H1 (cell line): ENCODE measurements around the gene LRRC43. TPM values are rescaled to one million over a fixed set of nuclear protein-coding genes. Genes with fewer than 3 reads are reported as not detected.

Experiments
- CTCF ChIA-PET: fragments of 300-600 bp; sonication (Branson Sonifier 250); formaldehyde crosslinking; loops from one replicate; lab custom pipeline; 2021; ENCODE audit not compliant: partially characterized antibody; lab: Charles Lee
- POLR2A ChIA-PET: fragments of 300-600 bp; sonication (Branson Sonifier 250); formaldehyde crosslinking; loops from one replicate; lab custom pipeline; 2021; ENCODE audit warnings: inconsistent platforms; ENCODE audit not compliant: partially characterized antibody; lab: Charles Lee
- DNase-seq, 2 experiments: peaks; one replicate each; pipeline versions ENCODE4 v3.0.0 to v3.0.0-alpha.2; 2010 to 2022; ENCODE audit warnings: low spot score in 2 of 2, low read depth in 1 of 2, mixed read lengths in 1 of 2
- FAIRE-seq: peaks from 2 replicates; lab custom pipeline; 2011; peaks lifted over from hg19 to GRCh38; lab: Jason Lieb, UNC
- H2AFZ ChIP-seq: 2 replicates; pipeline ENCODE4 v1.8.1; 2012; ENCODE audit warnings: low read length, inconsistent platforms
- H2AK5ac ChIP-seq: 2 replicates; pipeline ENCODE4 v1.6.1; 2013; ENCODE audit warnings: low read depth, low read length
- H2BK120ac ChIP-seq: replicated peaks from 2 replicates; pipeline ENCODE3; 2013; ENCODE audit warnings: low read depth, low read length, inconsistent platforms
- H2BK12ac ChIP-seq: 2 replicates; pipeline ENCODE4 v1.6.1; 2013; ENCODE audit warnings: low read depth, low read length
- H2BK15ac ChIP-seq: 2 replicates; pipeline ENCODE4 v1.6.1; 2013; ENCODE audit warnings: low read length
- H2BK20ac ChIP-seq: 2 replicates; pipeline ENCODE4 v1.6.1; 2013; ENCODE audit warnings: low read length
- H2BK5ac ChIP-seq: 2 replicates; pipeline ENCODE4 v1.6.1; 2013; ENCODE audit warnings: low read depth, low read length
- H3K14ac ChIP-seq: 2 replicates; pipeline ENCODE4 v1.6.1; 2013; ENCODE audit warnings: inconsistent platforms; ENCODE audit not compliant: insufficient read length
- H3K18ac ChIP-seq: 2 replicates; pipeline ENCODE4 v1.6.1; 2013; ENCODE audit warnings: low read length; ENCODE audit errors: extremely low read depth
- H3K23ac ChIP-seq: 2 replicates; pipeline ENCODE4 v1.6.1; 2013; ENCODE audit warnings: inconsistent platforms; ENCODE audit not compliant: insufficient read length
- H3K23me2 ChIP-seq: 2 replicates; pipeline ENCODE4 v1.6.1; 2013; ENCODE audit warnings: low read depth, low read length
- H3K27ac ChIP-seq: 2 replicates; pipeline ENCODE4 v1.6.1; 2011; ENCODE audit warnings: low read depth, low read length, inconsistent platforms
- H3K27me3 ChIP-seq, 4 experiments: replicated peaks in 1 of 4; 1 replicate in 1 of 4; 2 replicates in 3 of 4; pipeline versions ENCODE4 v1.6.1 to v1.8.1; 2011 to 2013; ENCODE audit warnings: low read length in 3 of 4, mild to moderate bottlenecking in 3 of 4, inconsistent platforms in 2 of 4, mixed read lengths in 2 of 4, moderate library complexity in 1 of 4; ENCODE audit not compliant: control insufficient read depth in 3 of 4, insufficient read depth in 3 of 4; ENCODE audit errors: extremely low read depth in 1 of 4
- H3K36me3 ChIP-seq, 4 experiments: 2 replicates each; pipeline versions ENCODE4 v1.6.1 to v1.8.1; 2011 to 2013; ENCODE audit warnings: mild to moderate bottlenecking in 4 of 4, low read length in 3 of 4, moderate library complexity in 2 of 4, control low read depth in 1 of 4, inconsistent platforms in 1 of 4; ENCODE audit not compliant: insufficient read depth in 4 of 4, control insufficient read depth in 2 of 4
- H3K4ac ChIP-seq: replicated peaks from 2 replicates; pipeline ENCODE3; 2013; ENCODE audit warnings: low read length, low read depth, mixed read lengths, inconsistent platforms; ENCODE audit not compliant: insufficient read length
- H3K4me1 ChIP-seq, 4 experiments: replicated peaks in 1 of 4; 1 replicate in 1 of 4; 2 replicates in 3 of 4; pipeline versions ENCODE4 v1.6.1 to v1.8.1; 2011 to 2013; ENCODE audit warnings: low read length in 3 of 4, inconsistent platforms in 2 of 4, mixed read lengths in 1 of 4; ENCODE audit not compliant: insufficient read depth in 4 of 4, control insufficient read depth in 3 of 4
- H3K4me2 ChIP-seq, 2 experiments: 2 replicates each; pipeline versions ENCODE4 v1.6.1 to v1.8.1; 2011 to 2013; ENCODE audit warnings: low read depth in 2 of 2, low read length in 2 of 2, control low read depth in 1 of 2, inconsistent platforms in 1 of 2, mild to moderate bottlenecking in 1 of 2; ENCODE audit not compliant: insufficient read depth in 1 of 2
- H3K4me3 ChIP-seq, 4 experiments: fragments of 200-600, 300-600 bp in 1 of 4; sonication (generic), shearing (Covaris generic), sonication (Bioruptor Twin) in 1 of 4; 2 replicates each; pipeline versions ENCODE4 v1.5.1 to v1.8.1; 2011 to 2016; ENCODE audit warnings: low read length in 4 of 4, low read depth in 3 of 4, control low read depth in 2 of 4, inconsistent platforms in 2 of 4, mild to moderate bottlenecking in 2 of 4, mixed read lengths in 1 of 4, moderate library complexity in 1 of 4; ENCODE audit not compliant: insufficient read depth in 2 of 4; ENCODE audit errors: extremely low read depth in 1 of 4
- H3K56ac ChIP-seq: replicated peaks from 2 replicates; pipeline ENCODE3; 2013; ENCODE audit warnings: low read depth, mild to moderate bottlenecking, mixed read lengths, low read length, inconsistent platforms; ENCODE audit not compliant: insufficient read length
- H3K79me1 ChIP-seq: 2 replicates; pipeline ENCODE4 v1.6.1; 2013; ENCODE audit warnings: low read depth, low read length, control low read depth
- H3K79me2 ChIP-seq, 2 experiments: 2 replicates each; pipeline versions ENCODE4 v1.6.1 to v1.8.1; 2012 to 2013; ENCODE audit warnings: low read length in 2 of 2, mild to moderate bottlenecking in 2 of 2, inconsistent platforms in 1 of 2; ENCODE audit not compliant: insufficient read depth in 2 of 2, control insufficient read depth in 1 of 2
- H3K9ac ChIP-seq, 4 experiments: replicated peaks in 1 of 4; 1 replicate in 1 of 4; 2 replicates in 3 of 4; pipeline versions ENCODE4 v1.6.1 to v1.8.1; 2011 to 2013; ENCODE audit warnings: low read depth in 3 of 4, low read length in 3 of 4, control low read depth in 2 of 4, mild to moderate bottlenecking in 2 of 4, moderate library complexity in 2 of 4, inconsistent platforms in 1 of 4; ENCODE audit errors: extremely low read depth in 1 of 4
- H3K9me3 ChIP-seq, 2 experiments: 2 replicates each; pipeline versions ENCODE4 v1.6.1 to v1.8.1; 2012 to 2013; ENCODE audit warnings: mild to moderate bottlenecking in 2 of 2, moderate library complexity in 2 of 2, control low read depth in 1 of 2, inconsistent platforms in 1 of 2, low read depth in 1 of 2, low read length in 1 of 2, mixed read lengths in 1 of 2; ENCODE audit not compliant: insufficient read depth in 2 of 2
- H4K20me1 ChIP-seq, 2 experiments: replicated peaks in 1 of 2; 2 replicates each; pipeline versions ENCODE3 to v1.8.1; 2011 to 2013; ENCODE audit warnings: inconsistent platforms in 2 of 2, low read length in 2 of 2, mild to moderate bottlenecking in 1 of 2; ENCODE audit not compliant: insufficient read depth in 2 of 2, control insufficient read depth in 1 of 2
- H4K5ac ChIP-seq: 2 replicates; pipeline ENCODE4 v1.6.1; 2013; ENCODE audit warnings: low read length, low read depth, mixed read lengths, inconsistent platforms; ENCODE audit not compliant: insufficient read length
- H4K8ac ChIP-seq: 2 replicates; pipeline ENCODE4 v1.8.0; 2013; ENCODE audit warnings: mild to moderate bottlenecking, moderate library complexity, low read length, inconsistent platforms; ENCODE audit not compliant: insufficient read depth; ENCODE audit errors: extremely low read depth
- H4K91ac ChIP-seq: replicated peaks from 2 replicates; pipeline ENCODE3; 2013; ENCODE audit warnings: low read length, mixed read lengths, inconsistent platforms; ENCODE audit not compliant: insufficient read length
- FOSL1 ChIP-seq: IDR thresholded peaks from 2 replicates; pipeline ENCODE4 v1.6.1; 2011; ENCODE audit warnings: mild to moderate bottlenecking, low read depth, low read length, moderate library complexity; ENCODE audit not compliant: insufficient read depth
- HDAC6 ChIP-seq: IDR thresholded peaks from one replicate; pipeline ENCODE4 v1.7.1; 2012; ENCODE audit warnings: low read depth, mild to moderate bottlenecking, inconsistent platforms, low read length, moderate library complexity
- KDM1A ChIP-seq: fragments of 200-600, 300-600 bp; sonication (generic); IDR thresholded peaks from 2 replicates; pipeline ENCODE4 v1.7.1; 2016; ENCODE audit warnings: mild to moderate bottlenecking, low read length, borderline replicate concordance
- PHF8 ChIP-seq: fragments of 200-600 bp; sonication (generic); conservative IDR thresholded peaks from 2 replicates; pipeline ENCODE4 v1.7.1; 2012; ENCODE audit warnings: low read depth, mild to moderate bottlenecking, inconsistent platforms, low read length, moderate library complexity
- POU5F1 ChIP-seq: IDR thresholded peaks from 2 replicates; pipeline ENCODE4 v1.6.1; 2011; ENCODE audit warnings: low read depth, mild to moderate bottlenecking, low read length, moderate library complexity
- SRF ChIP-seq: IDR thresholded peaks from 2 replicates; pipeline ENCODE4 v1.6.1; 2011; ENCODE audit warnings: mild to moderate bottlenecking, low read depth, low read length, moderate library complexity
- TEAD4 ChIP-seq: IDR thresholded peaks from 2 replicates; pipeline ENCODE4 v1.6.1; 2012; ENCODE audit warnings: low read depth, low read length, inconsistent platforms, mixed read lengths
- WGBS, 2 experiments: shearing (Covaris generic) in 1 of 2; methylation state at CpG; one replicate each; pipeline versions ENCODE4 v1.1.6 to v1.1.7; 2013 to 2015; ENCODE audit warnings: low lambda C conversion rate in 2 of 2, mixed read lengths in 2 of 2, inconsistent platforms in 1 of 2, low coverage in 1 of 2, missing lambda C conversion rate in 1 of 2; ENCODE audit not compliant: insufficient replicate concordance in 2 of 2, insufficient coverage in 1 of 2, insufficient read length in 1 of 2; ENCODE audit errors: extremely low coverage in 1 of 2, missing lambda C conversion rate in 1 of 2; 5-methylcytosine and 5-hydroxymethylcytosine counted together
- polyA plus RNA-seq, 7 experiments: library from polyadenylated mRNA; depleted of rRNA in 3 of 7; stranded (reverse) in 5 of 7; unstranded in 2 of 7; fragments of >200 nt in 5 of 7; fragments of 200-250 nt in 2 of 7; gene quantifications; 1 replicate in 5 of 7; 2 replicates in 1 of 7; 4 replicates in 1 of 7; pipeline versions ENCODE4 v1.2.1 to v1.2.3, GENCODE V29; 2011 to 2013; ENCODE audit warnings: missing spikeins in 2 of 7, mixed read lengths in 2 of 7
- total RNA-seq: library from RNA; stranded (reverse); fragmentation: NEBNext Ultra II Directional; extraction: Animal tissue kit (Norgen Biotek cat#: 25700); gene quantifications from 2 replicates; pipeline ENCODE4 v1.2.1, GENCODE V29; 2021

The LRRC43 gene
- total and polyA plus RNA-seq, 2 of the 8 experiments (the other 6 are each of a cell fraction or from before 2014, with no cell fraction given) = 0.35 to 0.44 TPM

- Histone ChIP-seq H2BK20ac (no peak within 1 kb of the TSS), H3K79me1 (no peaks in the 10 kb centered on the region), H2BK15ac (no peak within 1 kb of the TSS), H3K4ac (no peak within 1 kb of the TSS), H3K4me1 (no peaks in the 10 kb centered on the region), H4K91ac (no peak within 1 kb of the TSS), H4K8ac (peak within 1 kb of the TSS; percentile 66; the same call in 1 of the 2 replicates), H3K9me3 (no peaks in the 10 kb centered on the region), H3K27ac (no peak within 1 kb of the TSS), H4K20me1 (no peaks in the 10 kb centered on the region), H3K36me3 (no peaks in the 10 kb centered on the region), H2BK12ac (no peak within 1 kb of the TSS), H2AK5ac (no peak within 1 kb of the TSS), H3K9ac (no peak within 1 kb of the TSS), H3K23me2 (no peaks in the 10 kb centered on the region; the same call in 1 of the 2 replicates), H3K79me2 (no peaks in the 10 kb centered on the region), H3K18ac (no peak within 1 kb of the TSS), H2BK5ac (no peak within 1 kb of the TSS), H2BK120ac (no peak within 1 kb of the TSS), H4K5ac (no peak within 1 kb of the TSS), H3K4me2 (no peak within 1 kb of the TSS), H2AFZ (no peak within 1 kb of the TSS), H3K27me3 (peaks cover 0 to 3% (median 0%) of the 10 kb centered on the region in 4 experiments; a peak in 1 of 7 replicates), H3K4me3 (no peak within 1 kb of the TSS), H3K56ac (no peak within 1 kb of the TSS), H3K14ac (no peak within 1 kb of the TSS), H3K23ac (no peak within 1 kb of the TSS)
- 94% methylated on average over 17 of the region's 17 CpGs; no CpG with 5 or more reads in 1 of the 2 experiments for WGBS, 2 experiments
- POLR2A ChIA-PET = no interaction called here
- FAIRE-seq = no peak
- DNase-seq = no peak
- CTCF ChIA-PET = interaction anchor here (0.7 to 3.1 kb wide), 2 partner anchors 17 to 19 kb away, joined by 3 to 17 read pairs; no protein-coding TSS in a partner anchor
- TF ChIP-seq PHF8 = no peak
- no peak for TF ChIP-seq POU5F1
- no peak for TF ChIP-seq KDM1A
- no peak for TF ChIP-seq FOSL1
- TF ChIP-seq HDAC6 = no peak
- no peak for TF ChIP-seq SRF
- no peak for TF ChIP-seq TEAD4
These were observed 8.6 kb upstream of the LRRC43 start, which contains the start of gene IL31 for GRCh38 chr12:122174155-122174845. TSS of gene IL31 (minus strand) at chr12:122174221. CDS start at chr12:122174172, 49 bp downstream.
